Peyer's patch (tissue), 4 donors: ENCODE results near the gene MME.

Source experiments
- CTCF ChIP-seq, 6 experiments: fragments of 450-650 bp in 4 of 6; fragments of 200-600 bp in 2 of 6; sonication (generic) in 1 of 6; IDR thresholded peaks; one replicate each; pipeline ENCODE4 v1.5.1; 2017 to 2019; ENCODE audit warnings: antibody characterized with exemption in 6 of 6, mild to moderate bottlenecking in 3 of 6, moderate library complexity in 1 of 6
- POLR2A ChIP-seq, 2 donors: fragments of 450-650 bp; IDR thresholded peaks; one replicate each; pipeline ENCODE4 v1.5.1; 2017; ENCODE audit warnings: antibody characterized with exemption in 2 of 2, mild to moderate bottlenecking in 2 of 2, moderate library complexity in 2 of 2

- TF ChIP-seq CTCF (IDR thresholded peaks at IDR 0.05) (no peak), POLR2A (IDR thresholded peaks at IDR 0.05) (no peak)
Observed at GRCh38 chr3:155131104-155131503, 51.0 kb downstream of the MME start.
